Lower leg skin (tissue), 3 donors: ENCODE measurements around the gene TENM4.

Source experiments
- CTCF ChIP-seq, 3 donors: fragments of 450-650 bp; IDR thresholded peaks; one replicate each; pipeline ENCODE4 v1.5.1; 2016; ENCODE audit warnings: antibody characterized with exemption in 3 of 3, mild to moderate bottlenecking in 3 of 3, moderate library complexity in 2 of 3
- POLR2A ChIP-seq, 2 donors: fragments of 450-650 bp; IDR thresholded peaks; one replicate each; pipeline ENCODE4 v1.6.1; 2016 to 2017; ENCODE audit warnings: antibody characterized with exemption in 2 of 2, mild to moderate bottlenecking in 1 of 2, moderate library complexity in 1 of 2

- TF ChIP-seq POLR2A (IDR thresholded peaks at IDR 0.05) (no peak), CTCF (IDR thresholded peaks at IDR 0.05) (no peak)
Measured at GRCh38 chr11:79030448-79030847, 410.4 kb downstream of the TENM4 start.
